Measurements from ENCODE around the gene SP7. TPM values are rescaled to one million over a fixed set of nuclear protein-coding genes. Genes with fewer than 3 reads are reported as not detected.
"Not testable (repeated sequence)": the region's sequence is repeated elsewhere in the genome, so short reads cannot be mapped to it uniquely, and the experiment has no call there.

SP7 gene
- total RNA-seq, 1 experiment from 2014 or later = not detected

DNA sequence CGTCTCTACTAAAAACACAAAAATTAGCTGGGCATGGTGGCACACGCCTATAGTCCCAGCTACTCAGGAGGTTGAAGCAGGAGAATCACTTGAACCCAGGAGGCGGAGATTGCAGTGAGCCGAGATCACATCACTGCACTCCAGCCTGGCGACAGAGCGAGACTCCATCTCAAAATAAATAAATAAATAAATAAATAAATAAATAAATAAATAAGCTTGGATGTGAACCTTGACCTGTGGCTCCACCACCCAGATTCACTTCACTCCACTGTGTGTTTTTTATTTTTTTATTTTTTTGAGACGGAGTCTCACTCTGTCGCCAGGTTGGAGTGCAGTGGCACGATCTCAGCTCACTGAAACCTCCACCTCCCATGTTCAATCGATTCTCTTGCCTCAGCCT, 25.5 kb upstream of the SP7 start:
- not testable (repeated sequence) for H3K27me3 ChIP-seq; H3K27ac ChIP-seq; H3K9me3 ChIP-seq (replicated peaks); H3K36me3 ChIP-seq; DNase-seq; H3K4me3 ChIP-seq; H3K4me1 ChIP-seq

DNA sequence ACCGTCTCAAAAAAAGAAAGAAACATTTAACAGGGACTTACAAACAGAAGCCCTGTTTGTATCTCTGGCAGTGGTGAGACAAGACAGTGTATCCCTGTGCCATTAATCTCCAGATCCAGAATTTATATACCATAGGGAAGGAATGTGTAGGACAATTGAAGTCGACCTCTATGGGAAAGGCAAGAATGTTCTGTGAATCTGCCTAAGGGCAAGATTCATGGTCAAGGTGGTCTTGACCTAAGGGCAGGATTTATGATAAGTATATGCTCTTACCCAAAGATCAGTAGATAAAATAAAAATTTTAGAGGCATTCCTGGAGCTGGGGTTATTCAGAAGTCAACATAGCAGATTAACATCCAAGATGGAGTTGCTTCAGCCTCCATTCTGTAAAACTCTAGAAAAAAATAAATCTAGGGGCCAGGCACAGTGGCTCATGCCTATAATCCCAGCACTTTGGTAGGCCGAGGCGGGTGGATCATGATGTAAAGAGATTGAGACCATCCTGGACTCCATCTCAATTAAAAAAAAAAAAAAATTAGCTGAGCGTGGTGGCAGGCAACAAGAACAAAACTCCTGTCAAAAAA, 22.8 kb upstream of the SP7 start:
- DNase-seq = no peak
- H3K4me3 ChIP-seq = no peak overlapping the region
- no peaks in the 10 kb centered on the region for H3K9me3 ChIP-seq (replicated peaks)
- H3K36me3 ChIP-seq = no peaks in the 10 kb centered on the region
- no peaks in the 10 kb centered on the region for H3K27me3 ChIP-seq
- no peaks in the 10 kb centered on the region for H3K4me1 ChIP-seq
- no peak overlapping the region for H3K27ac ChIP-seq

DNA sequence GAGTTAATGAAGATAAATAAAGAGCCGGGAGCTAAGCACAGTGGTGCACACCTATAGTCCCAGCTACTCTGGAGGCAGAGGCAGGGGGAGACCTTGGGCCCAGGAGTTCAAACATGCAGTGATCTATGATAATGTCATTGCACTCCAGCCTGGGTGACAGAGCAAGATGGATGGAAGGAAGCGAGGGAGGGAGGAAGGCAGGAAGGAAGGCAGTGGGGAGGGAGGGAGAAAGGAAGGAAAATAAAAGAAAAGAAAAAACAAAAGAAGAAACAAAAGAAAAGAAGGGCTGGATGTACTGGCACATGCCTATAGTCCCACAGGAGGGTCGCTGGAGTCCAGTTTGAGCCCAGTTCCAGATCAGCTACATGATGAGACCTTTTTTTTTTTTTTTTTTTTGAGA, 19.0 kb upstream of the SP7 start:
- Histone ChIP-seq H3K36me3 (no peaks in the 10 kb centered on the region), H3K9me3 (replicated peaks) (no peaks in the 10 kb centered on the region), H3K27ac (no peak overlapping the region), H3K4me3 (no peak overlapping the region), H3K27me3 (no peaks in the 10 kb centered on the region), H3K4me1 (no peaks in the 10 kb centered on the region)
- DNase-seq = no peak

DNA sequence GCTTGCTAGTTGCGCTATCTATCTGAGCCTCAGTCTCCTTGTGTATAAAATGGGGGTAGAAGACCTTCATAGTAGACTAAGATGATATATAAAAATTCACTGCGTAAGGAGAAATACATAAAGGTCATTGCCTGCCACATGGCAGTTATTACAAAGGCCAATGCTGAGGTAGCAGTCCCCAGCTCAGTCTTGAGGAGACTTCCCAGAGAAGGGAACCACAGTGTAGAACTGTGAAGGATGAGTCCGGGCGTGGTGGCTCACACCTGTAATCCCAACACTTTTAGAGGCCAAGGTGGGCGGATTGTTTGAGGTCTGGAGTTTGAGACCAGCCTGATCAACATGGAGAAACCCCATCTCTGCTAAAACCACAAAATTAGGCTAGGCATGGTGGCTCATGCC, 17.1 kb upstream of the SP7 start:
- Histone ChIP-seq H3K9me3 (replicated peaks) (no peaks in the 10 kb centered on the region), H3K36me3 (no peaks in the 10 kb centered on the region), H3K4me3 (no peak overlapping the region), H3K27me3 (no peaks in the 10 kb centered on the region), H3K4me1 (no peaks in the 10 kb centered on the region), H3K27ac (no peak overlapping the region)
- DNase-seq = no peak

DNA sequence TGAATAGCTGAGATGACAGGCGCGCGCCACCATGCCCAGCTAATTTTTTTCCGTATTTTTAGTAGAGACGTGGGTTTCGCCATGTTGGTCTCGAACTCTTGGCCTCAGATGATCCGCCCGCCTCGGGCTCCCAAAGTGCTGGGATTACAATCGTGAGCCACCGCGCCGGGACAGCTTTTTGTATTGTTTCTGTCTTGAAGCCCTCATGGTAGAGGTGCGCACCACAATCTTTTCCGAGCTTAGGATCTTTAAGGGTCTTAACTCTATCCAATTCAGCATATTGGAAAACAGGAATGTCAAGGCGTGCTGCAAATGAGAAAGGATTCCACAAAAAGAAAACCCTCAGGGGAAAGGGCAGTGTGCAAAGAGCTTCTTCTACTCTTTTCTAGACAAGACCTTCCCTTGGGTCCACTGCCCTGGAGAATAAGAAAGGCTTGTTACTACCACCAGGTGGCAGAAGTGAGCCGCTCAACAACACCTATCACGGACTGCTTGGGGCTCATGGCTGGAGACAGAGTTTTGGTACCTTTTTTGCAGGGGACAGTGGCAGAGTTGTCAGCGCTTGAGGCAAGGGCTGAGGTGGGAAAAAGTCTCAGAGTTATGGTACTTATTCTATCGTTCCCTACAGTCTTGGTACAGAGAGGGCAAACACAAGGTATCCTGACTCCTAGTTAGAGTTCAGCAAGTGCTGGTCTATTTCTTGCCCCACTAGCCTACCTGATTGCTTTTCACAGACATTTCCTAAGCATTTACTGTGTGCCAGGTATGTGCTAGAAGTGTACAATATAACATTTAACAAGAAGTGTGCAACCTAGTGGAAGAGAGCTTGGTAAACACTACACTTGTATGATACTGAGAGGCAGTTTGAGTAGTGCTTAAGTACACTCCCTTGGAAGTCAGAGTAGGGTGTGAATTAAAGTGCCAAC, 16.4 kb upstream of the SP7 start:
- H3K36me3 ChIP-seq = no peaks in the 10 kb centered on the region
- peak; percentile 74 to 93 for DNase-seq
- H3K9me3 ChIP-seq (replicated peaks) = no peaks in the 10 kb centered on the region
- H3K27me3 ChIP-seq = no peaks in the 10 kb centered on the region
- H3K4me3 ChIP-seq = no peak overlapping the region
- H3K4me1 ChIP-seq = no peaks in the 10 kb centered on the region
- no peak overlapping the region for H3K27ac ChIP-seq

DNA sequence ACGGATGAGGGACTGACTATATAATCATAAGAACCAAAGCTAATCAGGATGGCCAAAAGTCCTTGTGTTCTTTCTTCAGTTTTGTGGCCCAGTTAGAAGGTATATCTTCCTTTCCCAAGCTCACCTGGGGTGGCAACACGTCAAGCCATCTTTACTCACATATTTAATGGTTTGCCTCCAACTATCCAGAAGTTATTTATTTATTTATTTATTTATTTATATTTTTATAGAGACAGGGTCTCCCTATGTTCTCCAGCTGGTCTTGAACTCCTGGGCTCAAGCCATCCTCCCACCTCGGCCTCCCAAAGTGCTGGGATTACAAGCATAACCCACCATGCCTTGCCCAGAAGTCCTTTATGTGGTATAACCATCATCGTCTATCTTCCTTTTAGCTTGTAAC, 11.8 kb upstream of the SP7 start:
- H3K9me3 ChIP-seq (replicated peaks) = no peaks in the 10 kb centered on the region
- peaks cover 9% of the 10 kb centered on the region for H3K4me1 ChIP-seq
- no peak overlapping the region for H3K4me3 ChIP-seq
- no peaks in the 10 kb centered on the region for H3K36me3 ChIP-seq
- no peak for DNase-seq
- H3K27me3 ChIP-seq = no peaks in the 10 kb centered on the region
- H3K27ac ChIP-seq = no peak overlapping the region

DNA sequence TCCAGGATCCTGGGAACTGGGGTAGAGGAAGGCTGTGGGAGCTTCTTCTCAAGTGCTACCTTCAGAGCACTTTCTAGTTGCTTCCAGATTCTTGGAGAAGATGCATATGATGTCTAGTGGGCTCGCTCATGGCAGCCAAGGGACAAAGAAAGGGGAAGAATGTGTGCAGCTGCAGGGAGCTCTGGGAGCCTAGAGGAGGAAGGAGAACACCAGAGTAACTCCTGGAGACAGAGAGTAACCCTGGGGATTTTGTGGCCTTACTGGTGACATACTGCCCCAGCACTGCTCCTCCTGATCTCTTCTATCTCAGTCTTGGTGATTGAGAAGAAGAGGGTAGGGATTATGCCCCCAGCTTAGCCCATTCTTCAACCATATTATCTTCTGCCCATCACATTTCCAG, 10.3 kb upstream of the SP7 start:
- Histone ChIP-seq H3K27me3 (no peaks in the 10 kb centered on the region), H3K9me3 (replicated peaks) (no peaks in the 10 kb centered on the region), H3K27ac (no peak overlapping the region), H3K4me3 (no peak overlapping the region), H3K36me3 (no peaks in the 10 kb centered on the region), H3K4me1 (peaks cover 9% of the 10 kb centered on the region)
- no peak for DNase-seq

DNA sequence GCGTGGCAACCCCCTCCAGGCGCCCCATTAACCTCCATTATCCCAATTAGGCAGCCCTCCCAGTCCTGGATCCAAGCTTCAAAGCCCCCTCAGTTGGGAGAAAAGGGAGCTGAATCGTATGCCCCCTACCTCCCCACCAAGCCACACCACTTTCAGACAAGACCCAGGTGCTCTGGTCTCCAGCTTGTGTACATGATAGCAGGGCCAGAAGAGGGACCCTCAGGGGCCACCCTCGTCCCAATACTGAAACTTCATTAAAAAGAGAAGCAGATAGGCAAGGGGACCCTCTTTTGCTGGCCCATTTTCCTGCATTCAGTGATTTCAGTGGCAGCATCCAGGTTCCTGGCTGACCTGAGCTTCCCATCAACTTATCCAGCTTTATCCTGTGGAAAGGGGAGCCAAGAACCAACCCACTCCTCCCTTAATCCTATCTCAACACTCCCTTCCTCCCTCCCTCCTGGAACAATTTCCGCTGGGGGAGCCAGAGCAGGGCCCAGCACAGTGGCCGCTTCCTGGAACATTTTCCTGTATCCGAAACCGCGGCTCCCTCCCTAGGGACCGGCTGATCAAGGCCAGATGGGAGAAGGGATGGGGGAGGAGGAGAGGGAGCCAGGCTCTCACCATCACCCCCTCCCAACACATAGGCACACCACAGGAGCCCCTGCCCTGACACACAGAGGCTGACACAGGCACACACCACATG, 9.5 kb upstream of the SP7 start:
- peak overlapping the region; percentile 72 for H3K4me3 ChIP-seq
- H3K4me1 ChIP-seq = peaks cover 9% of the 10 kb centered on the region
- H3K27ac ChIP-seq = no peak overlapping the region; the same call in 1 of the 2 replicates
- DNase-seq = peak; percentile 64 to 66
- no peaks in the 10 kb centered on the region for H3K9me3 ChIP-seq (replicated peaks)
- no peaks in the 10 kb centered on the region for H3K36me3 ChIP-seq
- H3K27me3 ChIP-seq = no peaks in the 10 kb centered on the region

DNA sequence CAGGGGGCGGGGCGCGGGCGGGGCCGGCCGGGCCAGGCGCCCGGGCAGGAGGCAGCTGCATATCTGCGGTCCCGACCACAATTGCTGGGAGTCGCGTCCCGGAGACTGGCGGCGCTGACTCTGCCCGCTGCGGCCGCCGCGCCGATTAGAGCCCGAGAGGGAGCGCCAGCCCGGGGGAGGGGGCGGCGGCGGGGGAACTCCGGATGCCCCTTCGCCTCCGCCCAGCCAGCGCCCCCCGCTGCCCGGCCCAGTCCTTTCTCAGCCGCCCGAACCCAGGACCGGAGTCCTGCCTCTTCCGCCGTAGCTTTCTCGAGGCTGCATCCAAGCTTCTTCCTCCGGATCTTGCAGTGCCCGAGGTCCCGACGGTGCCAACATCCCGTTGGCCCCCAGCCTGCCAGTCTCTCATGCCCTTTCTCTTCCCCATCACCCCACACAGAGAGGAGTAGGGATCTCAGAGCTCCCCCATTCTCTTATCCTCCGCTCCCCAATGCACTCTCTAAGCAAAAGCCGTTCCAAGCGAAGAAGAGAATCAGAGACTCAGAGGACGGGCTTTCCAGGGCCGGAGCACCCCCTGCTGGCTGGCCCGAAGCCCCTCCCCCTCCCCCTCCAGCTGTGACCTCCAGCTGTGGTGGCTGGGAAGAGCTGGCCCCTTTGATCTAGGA, 8.8 kb upstream of the SP7 start:
- Histone ChIP-seq H3K4me1 (peaks cover 9% of the 10 kb centered on the region), H3K9me3 (replicated peaks) (no peaks in the 10 kb centered on the region), H3K27me3 (no peaks in the 10 kb centered on the region), H3K27ac (peak overlapping the region; percentile 43; the same call in 1 of the 2 replicates), H3K4me3 (peak overlapping the region; percentile 72), H3K36me3 (no peaks in the 10 kb centered on the region)
- DNase-seq = peak; percentile 78 to 83

DNA sequence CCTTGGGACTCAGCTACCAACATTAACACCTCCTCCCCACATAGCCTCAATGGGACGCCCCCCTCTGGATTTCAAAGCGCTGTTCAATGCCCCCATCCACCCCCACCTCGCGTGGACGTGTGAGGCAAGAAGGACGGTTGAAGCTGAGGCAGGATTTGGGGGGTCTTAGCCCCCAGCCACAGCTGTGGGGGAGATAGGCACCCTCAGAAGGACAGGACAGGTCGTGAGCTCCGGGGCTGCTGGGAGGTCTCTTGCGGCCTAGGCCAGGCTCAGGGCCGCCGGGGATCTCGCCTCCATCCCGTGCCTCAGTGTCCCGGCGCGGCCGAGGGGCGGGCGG, 8.3 kb upstream of the SP7 start:
- H3K4me1 ChIP-seq = peaks cover 9% of the 10 kb centered on the region
- H3K36me3 ChIP-seq = no peaks in the 10 kb centered on the region
- no peak for DNase-seq
- peak overlapping the region; percentile 72 for H3K4me3 ChIP-seq
- no peak overlapping the region for H3K27ac ChIP-seq
- H3K27me3 ChIP-seq = no peaks in the 10 kb centered on the region
- no peaks in the 10 kb centered on the region for H3K9me3 ChIP-seq (replicated peaks)

DNA sequence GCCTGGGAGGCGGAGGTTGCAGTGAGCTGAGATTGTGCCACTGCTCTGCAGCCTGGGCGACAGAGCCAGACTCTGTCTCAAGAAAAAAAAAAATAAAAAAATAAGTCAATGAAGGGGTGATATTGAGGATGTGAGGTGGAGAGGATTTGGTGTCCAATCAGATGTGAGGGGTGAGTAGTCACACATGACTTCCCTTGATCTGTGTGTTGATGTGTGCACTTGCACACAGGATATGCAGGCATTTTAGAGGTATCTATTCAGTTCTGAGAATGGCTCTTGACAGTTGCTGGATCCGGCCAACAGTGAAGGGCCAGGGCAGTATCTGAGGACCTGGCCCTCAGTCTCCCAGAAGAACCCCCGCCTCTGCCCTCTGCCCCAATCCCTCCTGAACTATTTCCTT, 7.8 kb upstream of the SP7 start:
- DNase-seq = no peak
- Histone ChIP-seq H3K36me3 (no peaks in the 10 kb centered on the region), H3K9me3 (replicated peaks) (no peaks in the 10 kb centered on the region), H3K27ac (no peak overlapping the region), H3K4me3 (no peak overlapping the region), H3K4me1 (peaks cover 9% of the 10 kb centered on the region), H3K27me3 (no peaks in the 10 kb centered on the region)

DNA sequence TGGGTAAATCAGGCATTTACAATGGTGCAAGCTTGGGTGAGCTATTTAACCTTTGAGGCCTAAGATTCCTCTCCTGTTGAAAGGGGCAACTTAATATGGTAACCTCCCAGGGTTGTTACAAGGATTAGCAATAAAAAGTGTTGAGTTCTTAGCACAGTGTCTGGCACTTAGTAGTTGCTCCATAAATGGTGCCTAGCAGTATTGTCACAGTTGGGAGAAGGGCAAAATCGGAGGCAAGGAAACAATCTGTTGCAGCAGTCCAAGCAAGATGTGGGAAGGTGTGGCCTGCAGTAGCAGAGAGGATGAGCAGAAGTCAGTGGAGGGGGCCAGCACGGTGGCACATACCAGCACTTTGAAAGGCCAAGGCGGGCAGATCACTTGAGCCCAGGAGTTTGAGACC, 7.3 kb upstream of the SP7 start:
- Histone ChIP-seq H3K9me3 (replicated peaks) (no peaks in the 10 kb centered on the region), H3K4me1 (peaks cover 9% of the 10 kb centered on the region), H3K27ac (no peak overlapping the region), H3K4me3 (no peak overlapping the region), H3K36me3 (no peaks in the 10 kb centered on the region), H3K27me3 (peaks cover 4% of the 10 kb centered on the region; the same call in 1 of the 2 replicates)
- DNase-seq = no peak

DNA sequence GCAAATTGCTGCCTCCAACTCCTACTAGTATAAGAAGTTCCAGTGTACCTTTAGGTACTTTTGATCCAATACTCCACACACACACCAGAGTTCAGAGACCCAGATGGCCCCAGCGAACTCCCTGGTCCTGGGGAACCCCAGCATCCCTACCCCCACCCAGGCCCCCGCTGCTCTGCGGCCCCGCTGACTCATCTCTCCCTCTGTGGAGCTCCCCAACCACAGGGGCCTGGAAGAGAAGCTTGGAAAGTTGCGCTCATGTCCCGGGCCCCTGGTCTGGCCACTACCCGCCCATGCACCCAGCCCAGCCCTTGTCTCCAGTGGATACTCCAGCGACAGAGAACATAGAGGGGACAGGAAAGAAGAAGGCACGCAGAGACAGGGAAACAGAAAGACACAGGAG, 4.2 kb upstream of the SP7 start:
- Histone ChIP-seq H3K36me3 (no peaks in the 10 kb centered on the region), H3K9me3 (replicated peaks) (no peaks in the 10 kb centered on the region), H3K4me1 (peaks cover 7% of the 10 kb centered on the region), H3K4me3 (no peak overlapping the region), H3K27me3 (peaks cover 31% of the 10 kb centered on the region), H3K27ac (no peak overlapping the region)
- DNase-seq = no peak

DNA sequence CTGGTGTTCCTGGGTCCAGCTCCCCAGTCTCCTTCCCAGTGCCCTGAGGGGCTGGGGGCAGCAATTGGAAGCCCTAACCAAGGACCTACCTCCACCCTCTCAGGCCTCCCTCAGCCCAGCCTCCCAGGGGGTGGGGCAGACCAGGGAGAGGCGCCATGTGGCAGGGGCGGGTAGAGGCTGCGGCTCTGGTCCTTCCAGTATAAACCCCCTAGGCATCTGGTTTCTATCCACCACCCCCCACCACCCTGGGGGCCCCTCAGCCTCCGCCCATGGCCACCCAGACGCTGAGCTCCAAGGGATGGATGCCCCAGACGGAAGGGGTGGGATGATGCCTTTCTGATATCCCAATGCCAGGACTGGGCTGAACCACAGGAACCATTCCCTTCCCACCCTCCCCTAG, 2.8 kb upstream of the SP7 start:
- Histone ChIP-seq H3K4me1 (peaks cover 6% of the 10 kb centered on the region; the same call in 1 of the 2 replicates), H3K27me3 (peaks cover 35% of the 10 kb centered on the region), H3K27ac (no peak overlapping the region), H3K36me3 (no peaks in the 10 kb centered on the region), H3K4me3 (no peak overlapping the region), H3K9me3 (replicated peaks) (no peaks in the 10 kb centered on the region)
- DNase-seq = peak; percentile 25 to 38

DNA sequence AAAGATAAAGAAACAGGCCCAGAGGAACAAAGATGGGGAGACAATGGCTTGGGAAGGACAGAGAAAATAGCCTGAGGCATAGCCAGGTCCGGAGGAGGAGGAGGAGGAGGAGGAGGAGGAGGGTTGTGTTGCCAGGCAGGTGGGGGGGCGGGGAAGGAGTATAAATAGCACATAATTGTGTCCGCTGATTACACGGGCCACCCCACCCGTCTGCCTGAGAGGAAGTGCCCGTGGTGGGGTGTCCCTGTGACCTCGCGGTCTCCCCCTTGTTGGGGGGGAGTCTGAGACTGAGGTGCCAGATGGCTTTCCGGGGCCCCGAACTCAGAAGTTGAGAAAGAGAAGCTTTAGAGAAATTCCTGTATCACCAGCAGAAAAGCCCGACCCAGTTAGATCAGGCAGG, 1.9 kb upstream of the SP7 start:
- no peak for DNase-seq
- peaks cover 42% of the 10 kb centered on the region for H3K27me3 ChIP-seq
- H3K36me3 ChIP-seq = no peaks in the 10 kb centered on the region
- no peak overlapping the region for H3K4me3 ChIP-seq
- H3K4me1 ChIP-seq = peaks cover 6% of the 10 kb centered on the region; the same call in 1 of the 2 replicates
- no peak overlapping the region for H3K27ac ChIP-seq
- no peaks in the 10 kb centered on the region for H3K9me3 ChIP-seq (replicated peaks)
